IMR-90 (cell line): ENCODE data around the gene ZNF665. TPM values are rescaled to one million over a fixed set of nuclear protein-coding genes. Genes with fewer than 3 reads are reported as not detected.

ENCODE experiments used
- ATAC-seq: fragments of 200-7000 bp; cut with Tn5 transposase; 2 replicates; pipeline ENCODE4 v1.9.1; 2020; ENCODE audit warnings: low read depth, mild to moderate bottlenecking, moderate library complexity
- BruUV-seq: library from RNA; stranded (reverse); fragments of 400-500 nt; replicated peaks from 2 replicates; lab custom pipeline; 2021; lab: Mats Ljungman, UMichigan
- CTCF ChIA-PET: fragments of 300-600 bp; formaldehyde crosslinking; extraction: SDS; loops from one replicate; lab custom pipeline; 2021; ENCODE audit warnings: antibody characterized with exemption; lab: Yijun Ruan, JAX
- POLR2A ChIA-PET: fragments of 300-600 bp; sonication (Branson Sonifier 250); formaldehyde crosslinking; loops from one replicate; lab custom pipeline; 2022; ENCODE audit warnings: antibody characterized with exemption; ENCODE audit not compliant: unreplicated experiment; lab: Charles Lee
- DNase-seq: peaks from one replicate; pipeline ENCODE4 v3.0.0; 2013
- H2AFZ ChIP-seq: replicated peaks from 2 replicates; pipeline ENCODE3; 2013; ENCODE audit warnings: low read length, mild to moderate bottlenecking; ENCODE audit not compliant: poor library complexity
- H2AK5ac ChIP-seq: 2 replicates; pipeline ENCODE4 v1.6.1; 2013; ENCODE audit warnings: low read depth, low read length, inconsistent platforms
- H2AK9ac ChIP-seq: replicated peaks from 2 replicates; pipeline ENCODE3; 2013; ENCODE audit warnings: mild to moderate bottlenecking, low read depth, low read length, moderate library complexity; ENCODE audit not compliant: poor library complexity
- H2BK120ac ChIP-seq: 2 replicates; pipeline ENCODE4 v1.6.1; 2013; ENCODE audit warnings: low read depth, low read length, inconsistent platforms
- H2BK15ac ChIP-seq: 3 replicates; pipeline ENCODE4 v1.6.1; 2013; ENCODE audit warnings: low read depth, low read length, inconsistent platforms
- H2BK20ac ChIP-seq: 2 replicates; pipeline ENCODE4 v1.6.1; 2013; ENCODE audit warnings: low read depth, mild to moderate bottlenecking, inconsistent platforms, low read length, moderate library complexity
- H2BK5ac ChIP-seq: 2 replicates; pipeline ENCODE4 v1.6.1; 2013; ENCODE audit warnings: mild to moderate bottlenecking, low read depth, low read length, inconsistent platforms; ENCODE audit not compliant: poor library complexity, severe bottlenecking
- H3K14ac ChIP-seq: replicated peaks from 2 replicates; pipeline ENCODE4 v1.6.1; 2013; ENCODE audit warnings: low read depth, low read length, inconsistent platforms
- H3K18ac ChIP-seq: 2 replicates; pipeline ENCODE4 v1.6.1; 2013; ENCODE audit warnings: low read depth, low read length, control low read depth
- H3K23ac ChIP-seq: 2 replicates; pipeline ENCODE4 v1.6.1; 2013; ENCODE audit warnings: low read depth, low read length, inconsistent platforms
- H3K27ac ChIP-seq: 2 replicates; pipeline ENCODE4 v1.5.1; 2013; ENCODE audit warnings: mild to moderate bottlenecking, control low read depth, low read length; ENCODE audit not compliant: insufficient read depth
- H3K27me3 ChIP-seq: 2 replicates; pipeline ENCODE4 v1.6.1; 2013; ENCODE audit warnings: low read length; ENCODE audit not compliant: control insufficient read depth, insufficient read depth
- H3K36me3 ChIP-seq: 2 replicates; pipeline ENCODE4 v1.6.1; 2013; ENCODE audit warnings: low read length, mixed read lengths; ENCODE audit not compliant: control insufficient read depth, insufficient read depth
- H3K4ac ChIP-seq: 2 replicates; pipeline ENCODE4 v1.6.1; 2013; ENCODE audit warnings: low read depth, low read length, inconsistent platforms
- H3K4me1 ChIP-seq: 2 replicates; pipeline ENCODE4 v1.6.1; 2013; ENCODE audit warnings: low read length, mixed read lengths; ENCODE audit not compliant: control insufficient read depth, insufficient read depth
- H3K4me2 ChIP-seq: 2 replicates; pipeline ENCODE4 v1.6.1; 2013; ENCODE audit warnings: low read depth, mild to moderate bottlenecking, control low read depth, low read length, moderate library complexity
- H3K4me3 ChIP-seq: 2 replicates; pipeline ENCODE4 v1.5.1; 2013; ENCODE audit warnings: low read depth, mild to moderate bottlenecking, control low read depth, low read length, moderate library complexity; ENCODE audit not compliant: insufficient read depth
- H3K56ac ChIP-seq: 2 replicates; pipeline ENCODE4 v1.6.1; 2013; ENCODE audit warnings: low read length, inconsistent platforms; ENCODE audit not compliant: insufficient read depth; ENCODE audit errors: extremely low read depth
- H3K79me1 ChIP-seq, 2 experiments: 2 replicates each; pipeline ENCODE4 v1.6.1; 2013; ENCODE audit warnings: low read length in 2 of 2, inconsistent platforms in 1 of 2, low read depth in 1 of 2
- H3K9ac ChIP-seq: 2 replicates; pipeline ENCODE4 v1.6.1; 2013; ENCODE audit warnings: low read depth, low read length, control low read depth
- H3K9me1 ChIP-seq: 2 replicates; pipeline ENCODE4 v1.6.1; 2013; ENCODE audit warnings: low read length, inconsistent platforms; ENCODE audit not compliant: insufficient read depth
- H3K9me3 ChIP-seq: 2 replicates; pipeline ENCODE4 v1.6.1; 2013; ENCODE audit warnings: low read length; ENCODE audit not compliant: control insufficient read depth, insufficient read depth
- H4K20me1 ChIP-seq: 2 replicates; pipeline ENCODE4 v1.6.1; 2013; ENCODE audit warnings: low read length, inconsistent platforms; ENCODE audit not compliant: insufficient read depth
- H4K5ac ChIP-seq: 2 replicates; pipeline ENCODE4 v1.6.1; 2013; ENCODE audit warnings: mild to moderate bottlenecking, low read depth, low read length, control low read depth
- H4K8ac ChIP-seq, 2 experiments: 2 replicates each; pipeline ENCODE4 v1.6.1; 2013; ENCODE audit warnings: low read depth in 2 of 2, low read length in 2 of 2, control low read depth in 1 of 2, inconsistent platforms in 1 of 2
- H4K91ac ChIP-seq: 2 replicates; pipeline ENCODE4 v1.6.1; 2013; ENCODE audit warnings: low read depth, low read length, inconsistent platforms; ENCODE audit not compliant: insufficient read depth
- BHLHE40 ChIP-seq: fragments of 150-350 bp; IDR thresholded peaks from 2 replicates; pipeline ENCODE4 v1.6.1; 2016; ENCODE audit warnings: mild to moderate bottlenecking, low read depth, low read length
- CEBPB ChIP-seq: IDR thresholded peaks from 2 replicates; pipeline ENCODE4 v1.6.1; 2012; ENCODE audit warnings: low read depth, low read length, improper control_type of control experiment
- CHD1 ChIP-seq: IDR thresholded peaks from 2 replicates; pipeline ENCODE4 v1.6.1; 2012; ENCODE audit warnings: low read depth, low read length, improper control_type of control experiment
- ELK1 ChIP-seq: fragments of 150-350 bp; IDR thresholded peaks from 2 replicates; pipeline ENCODE4 v1.6.1; 2016; ENCODE audit warnings: low read depth, mild to moderate bottlenecking, low read length, moderate library complexity, borderline replicate concordance
- FOS ChIP-seq: fragments of 150-350 bp; IDR thresholded peaks from 2 replicates; pipeline ENCODE4 v1.6.1; 2016; ENCODE audit warnings: low read depth, low read length
- MAFK ChIP-seq: IDR thresholded peaks from 2 replicates; pipeline ENCODE4 v1.6.1; 2012; ENCODE audit warnings: low read depth, low read length, improper control_type of control experiment
- MAZ ChIP-seq: IDR thresholded peaks from 2 replicates; pipeline ENCODE4 v1.6.1; 2012; ENCODE audit warnings: low read depth, mild to moderate bottlenecking, low read length, improper control_type of control experiment, moderate library complexity, borderline replicate concordance
- MXI1 ChIP-seq: IDR thresholded peaks from 2 replicates; pipeline ENCODE4 v1.6.1; 2012; ENCODE audit warnings: low read depth, mild to moderate bottlenecking, low read length, moderate library complexity, borderline replicate concordance
- NFE2L2 ChIP-seq: fragments of 150-350 bp; IDR thresholded peaks from 2 replicates; pipeline ENCODE4 v1.6.1; 2016; ENCODE audit warnings: low read depth, mild to moderate bottlenecking, low read length
- POLR2A ChIP-seq: IDR thresholded peaks from 2 replicates; pipeline ENCODE4 v1.6.1; 2012; ENCODE audit warnings: mild to moderate bottlenecking, low read depth, low read length
- RAD21 ChIP-seq: IDR thresholded peaks from 2 replicates; pipeline ENCODE4 v1.6.1; 2012; ENCODE audit warnings: low read length, improper control_type of control experiment
- RCOR1 ChIP-seq: IDR thresholded peaks from 2 replicates; pipeline ENCODE4 v1.6.1; 2012; ENCODE audit warnings: mild to moderate bottlenecking, low read length, improper control_type of control experiment; ENCODE audit not compliant: insufficient replicate concordance
- RFX5 ChIP-seq: IDR thresholded peaks from 2 replicates; pipeline ENCODE4 v1.8.0; 2012; ENCODE audit warnings: low read depth, mild to moderate bottlenecking, low read length, moderate library complexity
- SMC3 ChIP-seq: fragments of 150-350 bp; IDR thresholded peaks from 2 replicates; pipeline ENCODE4 v1.6.1; 2016; ENCODE audit warnings: low read depth, mild to moderate bottlenecking, antibody characterized with exemption, low read length, moderate library complexity
- WGBS, 2 experiments: methylation state at CpG; one replicate each; pipeline versions ENCODE4 v1.1.5 to v1.1.7; 2013; ENCODE audit warnings: missing lambda C conversion rate in 2 of 2; ENCODE audit not compliant: insufficient read length in 1 of 2; ENCODE audit errors: extremely low coverage in 2 of 2; 5-methylcytosine and 5-hydroxymethylcytosine counted together
- dilution Hi-C: fragments of 300-500 bp; cut with HindIII; formaldehyde crosslinking; loops from one replicate; pipeline ENCODE4 v1.14.3; 2018; ENCODE audit warnings: low sequenced_read_pairs; ENCODE audit not compliant: unreplicated experiment
- in situ Hi-C: fragments of 300-500 bp; cut with MboI; formaldehyde crosslinking; loops from 3 replicates; pipeline ENCODE4 v1.14.3; 2019; ENCODE audit warnings: low sequenced_read_pairs, inconsistent platforms, mixed read lengths
- intact Hi-C: fragments of 100-400 bp; cut with micrococcal nuclease; formaldehyde crosslinking; loops from 2 replicates; pipeline ENCODE4 v1.10.0; 2022
- polyA plus RNA-seq, 3 experiments: library from polyadenylated mRNA; depleted of rRNA; stranded (reverse); fragments of >200 nt; gene quantifications; 2 replicates each; pipeline ENCODE4 v1.2.3, GENCODE V29; 2012; ENCODE audit warnings: low replicate concordance in 1 of 3
- total RNA-seq: library from RNA; depleted of rRNA; stranded (reverse); fragments of >200 nt; gene quantifications from 2 replicates; pipeline ENCODE4 v1.2.3, GENCODE V29; 2012
- TF ChIP-seq, protein P1 (sequence below): fragments of 150-350 bp; IDR thresholded peaks from 2 replicates; pipeline ENCODE4 v1.6.1; 2017; ENCODE audit warnings: mild to moderate bottlenecking, antibody characterized with exemption, low read length, low read depth
- TF ChIP-seq, protein P2 (sequence below): conservative IDR thresholded peaks from 2 replicates; pipeline ENCODE4 v1.5.1; 2012; ENCODE audit warnings: mild to moderate bottlenecking, low read depth, low read length, improper control_type of control experiment

The ZNF665 gene
- total and polyA plus RNA-seq, 2 of the 4 experiments (the other 2 are of a cell fraction), result 2.0 to 3.0 TPM

DNA sequence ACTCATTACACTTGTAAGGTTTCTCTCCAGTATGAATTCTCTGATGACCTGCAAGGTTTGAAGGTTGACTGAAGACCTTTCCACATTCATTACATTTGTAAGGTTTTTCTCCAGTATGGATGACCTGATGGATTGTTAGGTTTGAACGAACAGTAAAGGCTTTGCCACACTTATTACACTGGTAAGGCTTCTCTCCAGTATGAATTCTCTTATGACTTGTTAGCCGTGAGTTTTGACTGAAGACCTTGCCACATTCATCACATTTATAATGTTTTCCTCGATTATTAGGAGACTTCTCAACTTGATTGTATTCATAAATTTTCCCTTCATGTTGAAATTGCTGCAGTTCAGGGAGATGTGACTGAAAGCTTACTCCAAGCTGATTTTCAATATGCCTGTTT lies 27.5 kb downstream of the ZNF665 start:
- Histone ChIP-seq H3K14ac (no peak overlapping the region), H3K9ac (no peak overlapping the region), H3K4me2 (no peak overlapping the region), H3K27ac (no peak overlapping the region), H2BK20ac (no peak overlapping the region), H3K18ac (no peak overlapping the region), H3K27me3 (no peaks in the 10 kb centered on the region), H2AK5ac (no peak overlapping the region), H3K36me3 (0 out of 2 replicates have a peak, but pooled peaks cover 2% of the 10 kb centered on the region), H4K20me1 (no peaks in the 10 kb centered on the region), H4K91ac (no peak overlapping the region), H3K23ac (no peak overlapping the region), H4K8ac (no peak overlapping the region), H2BK5ac (no peak overlapping the region), H3K79me1 (no peaks in the 10 kb centered on the region), H3K9me1 (no peaks in the 10 kb centered on the region), H2AK9ac (no peak overlapping the region), H2AFZ (no peak overlapping the region), H3K9me3 (peaks cover 42% of the 10 kb centered on the region), H3K4ac (no peak overlapping the region), H2BK120ac (no peak overlapping the region), H2BK15ac (no peak overlapping the region), H3K56ac (no peak overlapping the region), H4K5ac (no peak overlapping the region), H3K4me3 (no peak overlapping the region), H3K4me1 (no peaks in the 10 kb centered on the region)
- dilution Hi-C loops (no loop called here), intact Hi-C loops (no loop called here), in situ Hi-C loops (no loop called here)
- no peak for TF ChIP-seq ELK1
- TF ChIP-seq CEBPB, result no peak
- TF ChIP-seq, protein P1, sequence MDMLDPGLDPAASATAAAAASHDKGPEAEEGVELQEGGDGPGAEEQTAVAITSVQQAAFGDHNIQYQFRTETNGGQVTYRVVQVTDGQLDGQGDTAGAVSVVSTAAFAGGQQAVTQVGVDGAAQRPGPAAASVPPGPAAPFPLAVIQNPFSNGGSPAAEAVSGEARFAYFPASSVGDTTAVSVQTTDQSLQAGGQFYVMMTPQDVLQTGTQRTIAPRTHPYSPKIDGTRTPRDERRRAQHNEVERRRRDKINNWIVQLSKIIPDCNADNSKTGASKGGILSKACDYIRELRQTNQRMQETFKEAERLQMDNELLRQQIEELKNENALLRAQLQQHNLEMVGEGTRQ, result no peak
- no peak for TF ChIP-seq RFX5
- no peak for TF ChIP-seq BHLHE40
- no peak for TF ChIP-seq POLR2A
- no peak for TF ChIP-seq RAD21
- TF ChIP-seq CHD1, result no peak
- TF ChIP-seq MXI1, result no peak
- no peak for TF ChIP-seq MAZ
- no peak for TF ChIP-seq MAFK
- no peak for TF ChIP-seq SMC3
- TF ChIP-seq FOS, result no peak
- TF ChIP-seq, protein P2, sequence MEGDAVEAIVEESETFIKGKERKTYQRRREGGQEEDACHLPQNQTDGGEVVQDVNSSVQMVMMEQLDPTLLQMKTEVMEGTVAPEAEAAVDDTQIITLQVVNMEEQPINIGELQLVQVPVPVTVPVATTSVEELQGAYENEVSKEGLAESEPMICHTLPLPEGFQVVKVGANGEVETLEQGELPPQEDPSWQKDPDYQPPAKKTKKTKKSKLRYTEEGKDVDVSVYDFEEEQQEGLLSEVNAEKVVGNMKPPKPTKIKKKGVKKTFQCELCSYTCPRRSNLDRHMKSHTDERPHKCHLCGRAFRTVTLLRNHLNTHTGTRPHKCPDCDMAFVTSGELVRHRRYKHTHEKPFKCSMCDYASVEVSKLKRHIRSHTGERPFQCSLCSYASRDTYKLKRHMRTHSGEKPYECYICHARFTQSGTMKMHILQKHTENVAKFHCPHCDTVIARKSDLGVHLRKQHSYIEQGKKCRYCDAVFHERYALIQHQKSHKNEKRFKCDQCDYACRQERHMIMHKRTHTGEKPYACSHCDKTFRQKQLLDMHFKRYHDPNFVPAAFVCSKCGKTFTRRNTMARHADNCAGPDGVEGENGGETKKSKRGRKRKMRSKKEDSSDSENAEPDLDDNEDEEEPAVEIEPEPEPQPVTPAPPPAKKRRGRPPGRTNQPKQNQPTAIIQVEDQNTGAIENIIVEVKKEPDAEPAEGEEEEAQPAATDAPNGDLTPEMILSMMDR, result no peak
- TF ChIP-seq NFE2L2, result no peak
- TF ChIP-seq RCOR1, result no peak
- BruUV-seq, result no TSS peak
- CTCF ChIA-PET, result no interaction called here
- WGBS, 2 experiments, result no CpG with 5 or more reads among the region's 3 CpGs
- POLR2A ChIA-PET, result no interaction called here
- ATAC-seq (no peak), DNase-seq (no peak)
